Stomach (tissue), 4 donors: Measurements from ENCODE around the gene KDELR3.

Source experiments
- CTCF ChIP-seq, 7 experiments: fragments of 450-650 bp in 4 of 7; fragments of 200-600 bp in 3 of 7; sonication (generic) in 3 of 7; IDR thresholded peaks; one replicate each; pipeline ENCODE4 v1.5.1; 2016 to 2019; ENCODE audit warnings: antibody characterized with exemption in 7 of 7, control low read depth in 2 of 7, mild to moderate bottlenecking in 1 of 7
- EP300 ChIP-seq: sonication (generic); formaldehyde crosslinking; IDR thresholded peaks from one replicate; pipeline ENCODE4 v1.6.1; 2017; ENCODE audit warnings: antibody characterized with exemption
- POLR2AphosphoS5 ChIP-seq, 3 donors: sonication (generic); formaldehyde crosslinking; IDR thresholded peaks; one replicate each; pipeline ENCODE4 v1.6.1; 2016; ENCODE audit warnings: antibody characterized with exemption in 3 of 3

GRCh38 chr22:38422611-38423511, 45.0 kb upstream of the KDELR3 start:
- TF ChIP-seq CTCF (IDR thresholded peaks at IDR 0.05) = no peak
- TF ChIP-seq EP300 = no peak
- TF ChIP-seq POLR2AphosphoS5 (IDR thresholded peaks at IDR 0.05) = no peak
